HepG2 (cell line): ENCODE results near the gene CCR2.

Experiments used
- CTCF ChIP-seq: sonication (generic); formaldehyde crosslinking; IDR thresholded peaks from 2 replicates; pipeline ENCODE4 v1.5.0; 2020; ENCODE audit warnings: mild to moderate bottlenecking, missing genetic modification reagents, moderate library complexity
- PHF20 ChIP-seq: sonication (generic); formaldehyde crosslinking; IDR thresholded peaks from 2 replicates; pipeline ENCODE4 v1.5.0; 2020; ENCODE audit warnings: mild to moderate bottlenecking, missing genetic modification reagents
- SUZ12 ChIP-seq: fragments of 150-350 bp; IDR thresholded peaks from 2 replicates; pipeline ENCODE4 v1.6.1; 2014; ENCODE audit warnings: low read depth, low read length
- U2AF1 ChIP-seq: fragments of 200-400 bp; formaldehyde crosslinking; optimal IDR thresholded peaks from 2 replicates; pipeline ENCODE3; 2017; ENCODE audit warnings: mild to moderate bottlenecking, low read depth, low read length
- ZBTB33 ChIP-seq: sonication (generic); formaldehyde crosslinking; IDR thresholded peaks from 2 replicates; pipeline ENCODE4 v1.4.0; 2020; ENCODE audit warnings: missing genetic modification reagents
- ZNF792 ChIP-seq: IDR thresholded peaks from 2 replicates; pipeline ENCODE4 v1.6.1; 2016

DNA sequence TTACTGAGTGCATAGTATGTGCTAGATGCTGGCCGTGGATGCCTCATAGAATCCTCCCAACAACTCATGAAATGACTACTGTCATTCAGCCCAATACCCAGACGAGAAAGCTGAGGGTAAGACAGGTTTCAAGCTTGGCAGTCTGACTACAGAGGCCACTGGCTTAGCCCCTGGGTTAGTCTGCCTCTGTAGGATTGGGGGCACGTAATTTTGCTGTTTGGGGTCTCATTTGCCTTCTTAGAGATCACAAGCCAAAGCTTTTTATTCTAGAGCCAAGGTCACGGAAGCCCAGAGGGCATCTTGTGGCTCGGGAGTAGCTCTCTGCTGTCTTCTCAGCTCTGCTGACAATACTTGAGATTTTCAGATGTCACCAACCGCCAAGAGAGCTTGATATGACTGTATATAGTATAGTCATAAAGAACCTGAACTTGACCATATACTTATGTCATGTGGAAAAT is 15.8 kb downstream of the CCR2 start:
- TF ChIP-seq PHF20 (CRISPR knock-in tag) (no peak), U2AF1 (no peak), ZBTB33 (CRISPR knock-in tag) (no peak), CTCF (CRISPR knock-in tag) (no peak), SUZ12 (no peak), ZNF792 (CRISPR knock-in tag) (no peak)
